GM12891 (cell line): ENCODE results near the gene KMT5C.

Experiments used
- DNase-seq: peaks from one replicate; pipeline ENCODE4 v3.0.0; 2011; ENCODE audit warnings: low spot score; ENCODE audit not compliant: insufficient read length
- FAIRE-seq: peaks from 2 replicates; lab custom pipeline; 2011; peaks lifted over from hg19 to GRCh38; lab: Jason Lieb, UNC
- PAX5 ChIP-seq: IDR thresholded peaks from 2 replicates; pipeline ENCODE4 v1.6.1; 2011; ENCODE audit warnings: low read length, moderate library complexity, mild to moderate bottlenecking; ENCODE audit not compliant: insufficient read depth, severe bottlenecking
- POLR2A ChIP-seq: IDR thresholded peaks from 2 replicates; pipeline ENCODE4 v1.6.1; 2011; ENCODE audit warnings: low read depth, low read length, control low read depth
- POLR2AphosphoS5 ChIP-seq: IDR thresholded peaks from 2 replicates; pipeline ENCODE4 v1.6.1; 2011; ENCODE audit warnings: low read depth, low read length, control low read depth
- POU2F2 ChIP-seq: IDR thresholded peaks from 2 replicates; pipeline ENCODE4 v1.6.1; 2011; ENCODE audit warnings: low read depth, mild to moderate bottlenecking, control low read depth, low read length, moderate library complexity
- SPI1 ChIP-seq: IDR thresholded peaks from 2 replicates; pipeline ENCODE4 v1.6.1; 2011; ENCODE audit warnings: low read depth, low read length, control low read depth
- TAF1 ChIP-seq: IDR thresholded peaks from 2 replicates; pipeline ENCODE4 v1.6.1; 2011; ENCODE audit warnings: low read depth, low read length, control low read depth

Gene KMT5C

DNA sequence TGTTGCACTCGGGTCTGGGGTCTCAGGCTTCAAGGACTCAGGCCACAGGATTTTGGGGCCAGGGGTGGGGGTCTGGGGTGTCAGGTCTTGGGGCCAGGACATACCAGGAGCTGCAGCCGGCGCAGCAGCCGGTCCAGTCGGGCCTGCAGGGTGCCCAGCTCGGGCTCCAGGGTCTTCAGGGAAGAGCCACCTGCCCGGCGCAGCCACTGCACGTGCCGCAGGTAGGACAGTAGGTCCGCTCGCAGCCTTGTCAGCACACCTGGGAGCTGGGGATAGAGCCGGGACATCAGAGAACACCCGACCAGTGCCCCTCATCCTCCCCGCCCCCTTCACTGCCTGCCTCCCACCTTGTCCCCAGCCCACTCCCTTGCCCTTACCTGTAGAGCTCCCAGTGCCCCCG lies 28.4 kb downstream of the KMT5C start:
- DNase-seq (no peak), FAIRE-seq (no peak)
- no peak for TF ChIP-seq PAX5
- TF ChIP-seq TAF1, result no peak
- TF ChIP-seq POLR2A, result no peak
- TF ChIP-seq POU2F2, result no peak
- no peak for TF ChIP-seq SPI1
- TF ChIP-seq POLR2AphosphoS5, result no peak

DNA sequence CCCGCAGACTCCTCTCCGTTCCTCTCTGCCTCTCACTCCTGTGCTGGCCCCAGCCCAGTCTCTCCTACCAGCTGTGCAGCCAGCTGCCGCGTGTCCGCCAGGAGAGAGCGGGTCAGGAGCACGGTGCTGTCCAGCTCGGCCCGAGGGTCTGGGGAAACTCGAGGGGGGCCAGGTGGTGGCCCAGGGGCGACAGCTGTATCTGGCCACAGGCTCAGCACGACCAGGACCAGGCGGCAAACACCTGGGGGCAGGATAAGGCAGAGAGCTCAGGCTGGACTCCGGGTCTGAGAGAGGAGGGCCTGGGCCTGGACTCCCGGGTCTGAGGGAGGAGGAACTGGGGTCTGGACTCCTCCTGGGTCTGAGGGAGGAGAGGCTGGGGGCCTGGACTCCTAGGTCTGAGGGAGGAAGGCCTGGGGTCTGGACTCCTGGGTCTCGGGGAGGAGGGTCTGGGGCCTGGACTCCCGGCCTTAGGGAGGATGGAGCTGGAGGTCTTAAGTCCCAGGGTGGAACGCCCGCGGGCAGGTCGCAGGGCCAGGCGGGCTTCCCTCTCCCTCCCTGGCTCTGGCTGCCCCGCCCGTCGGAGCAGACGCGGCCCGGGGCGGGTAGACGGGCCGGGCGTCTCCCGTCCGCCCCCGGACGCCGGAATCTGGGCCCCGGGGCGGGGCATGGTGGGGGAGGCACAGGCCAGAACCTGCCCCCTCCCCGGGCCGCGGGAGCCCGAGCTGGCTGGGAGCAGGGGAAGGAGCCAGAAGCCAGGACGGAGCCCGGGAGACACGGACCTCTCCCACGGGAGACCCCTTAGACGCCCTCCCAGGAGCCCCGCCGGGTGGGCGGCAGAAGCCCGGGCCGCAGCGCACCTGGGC lies 29.3 kb downstream of the KMT5C start:
- DNase-seq, result no peak

DNA sequence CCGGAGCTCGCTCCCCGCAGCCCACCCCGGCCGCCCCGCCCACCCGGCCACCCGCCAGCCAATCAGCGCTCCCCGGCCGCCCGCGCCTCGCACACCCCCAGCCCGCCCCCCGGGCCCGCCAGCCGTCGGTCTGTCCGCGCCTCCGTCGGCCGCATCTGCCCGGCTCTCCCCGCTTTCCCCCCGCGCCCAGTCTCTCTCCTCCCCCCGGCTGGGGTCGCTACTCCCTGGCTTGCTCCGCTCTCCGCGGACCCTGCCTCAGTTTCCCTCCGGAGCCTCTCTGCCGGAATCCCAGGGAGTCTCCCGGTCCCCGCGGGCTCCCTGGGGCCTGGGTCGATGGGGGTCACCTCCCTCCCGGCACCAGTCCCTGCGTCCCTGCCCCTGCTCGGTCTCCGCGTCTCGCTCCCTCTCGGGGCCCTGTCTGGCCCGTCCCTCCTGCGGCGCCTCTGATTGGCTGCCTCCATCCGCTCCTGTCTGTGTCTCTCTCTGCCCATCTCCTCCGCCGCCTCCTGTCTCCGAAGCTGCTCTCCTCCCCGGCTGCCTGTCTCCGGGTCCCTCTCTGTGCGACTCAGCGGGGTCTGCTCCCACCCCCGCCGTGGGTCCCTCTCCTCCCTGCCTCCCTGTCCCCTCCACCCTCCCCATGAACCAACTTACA lies 30.1 kb downstream of the KMT5C start:
- FAIRE-seq (no peak), DNase-seq (no peak)
- TF ChIP-seq PAX5 (no peak), POLR2A (no peak), POLR2AphosphoS5 (no peak), SPI1 (no peak), TAF1 (no peak), POU2F2 (no peak)

More for the DNA sequence above, 29.3 kb downstream of the KMT5C start:
- TF ChIP-seq SPI1 (no peak), PAX5 (no peak), POLR2A (no peak), POU2F2 (no peak), TAF1 (no peak), POLR2AphosphoS5 (no peak)
- no peak for FAIRE-seq

DNA sequence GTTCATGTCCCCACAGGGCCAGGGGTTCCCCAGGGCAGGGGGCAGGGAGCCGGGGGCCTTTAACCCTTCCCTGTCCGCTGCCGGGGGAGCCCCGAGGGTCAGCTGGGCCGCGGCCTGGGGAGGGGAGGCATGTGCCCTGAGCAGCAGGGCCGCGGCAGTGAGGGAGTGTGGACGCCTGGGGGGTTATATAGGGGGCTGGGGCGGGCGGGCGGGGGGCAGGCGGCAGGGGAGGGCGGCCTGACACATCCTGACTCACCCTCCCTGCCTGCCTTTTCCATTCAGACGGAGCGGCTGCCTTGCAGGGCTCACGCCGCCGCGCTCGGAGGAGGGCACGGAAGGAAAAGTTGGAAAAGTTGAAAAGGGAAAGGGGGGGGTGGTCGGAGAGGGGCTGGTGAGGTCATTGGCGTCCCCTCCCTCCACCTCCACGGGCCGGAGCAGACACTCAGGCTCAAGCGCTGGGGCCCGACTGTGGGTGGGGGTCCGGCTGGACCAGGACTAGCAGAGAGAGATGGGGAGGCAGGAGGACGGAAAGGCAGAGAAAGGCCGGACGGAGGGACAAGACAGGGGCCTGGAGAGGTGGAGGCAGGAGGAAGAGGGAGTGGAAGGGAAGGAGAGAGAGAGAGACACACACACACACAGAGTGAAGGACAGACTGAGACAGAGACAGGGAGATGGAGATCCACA lies 30.8 kb downstream of the KMT5C start, which contains the start of gene IL11:
TSS of gene IL11 (minus strand) at position 159 of the 684 bp plus-strand sequence. CDS start at position 6, 153 bp downstream.
- DNase-seq (no peak), FAIRE-seq (no peak)
- TF ChIP-seq TAF1 (no peak), POLR2A (no peak), POLR2AphosphoS5 (no peak), POU2F2 (no peak), PAX5 (no peak), SPI1 (no peak)

DNA sequence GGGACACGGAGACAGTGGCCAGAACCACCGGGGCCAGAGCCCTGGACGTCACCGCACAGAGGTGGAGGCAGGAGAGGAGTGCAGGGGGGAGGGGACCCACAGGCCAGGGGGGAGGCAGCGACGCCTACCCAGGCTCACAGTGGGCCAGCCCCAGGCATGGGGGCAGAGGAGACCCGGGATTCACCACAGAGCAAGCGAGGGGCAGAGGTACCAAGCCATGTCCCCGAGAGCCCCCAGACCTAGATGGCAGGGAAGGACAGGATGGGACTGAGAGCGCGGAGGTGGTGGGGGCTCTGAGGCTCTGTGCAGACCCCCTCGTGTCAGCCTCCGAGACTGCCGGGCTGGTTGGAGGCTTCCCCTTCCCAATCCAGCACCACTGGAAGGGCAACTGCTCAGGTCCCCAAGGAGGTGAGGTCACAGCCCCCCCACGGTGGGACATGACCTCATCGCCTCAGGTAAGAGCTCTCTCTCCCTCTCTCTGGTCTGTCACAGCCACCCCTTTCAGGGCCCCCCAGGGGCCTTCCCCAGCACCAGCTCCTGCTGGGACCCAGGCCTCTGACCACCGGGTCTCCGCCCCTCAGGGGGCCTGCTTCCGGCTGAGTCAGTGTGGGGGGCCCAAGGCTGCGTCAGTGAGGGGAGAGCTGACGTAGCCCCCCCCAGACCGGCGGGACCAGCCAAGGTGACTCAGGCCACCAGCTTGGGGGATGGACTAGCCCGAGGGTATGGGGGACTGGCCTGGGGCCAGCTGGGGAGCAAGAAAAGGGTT lies 32.8 kb downstream of the KMT5C start:
- FAIRE-seq, result no peak

DNA sequence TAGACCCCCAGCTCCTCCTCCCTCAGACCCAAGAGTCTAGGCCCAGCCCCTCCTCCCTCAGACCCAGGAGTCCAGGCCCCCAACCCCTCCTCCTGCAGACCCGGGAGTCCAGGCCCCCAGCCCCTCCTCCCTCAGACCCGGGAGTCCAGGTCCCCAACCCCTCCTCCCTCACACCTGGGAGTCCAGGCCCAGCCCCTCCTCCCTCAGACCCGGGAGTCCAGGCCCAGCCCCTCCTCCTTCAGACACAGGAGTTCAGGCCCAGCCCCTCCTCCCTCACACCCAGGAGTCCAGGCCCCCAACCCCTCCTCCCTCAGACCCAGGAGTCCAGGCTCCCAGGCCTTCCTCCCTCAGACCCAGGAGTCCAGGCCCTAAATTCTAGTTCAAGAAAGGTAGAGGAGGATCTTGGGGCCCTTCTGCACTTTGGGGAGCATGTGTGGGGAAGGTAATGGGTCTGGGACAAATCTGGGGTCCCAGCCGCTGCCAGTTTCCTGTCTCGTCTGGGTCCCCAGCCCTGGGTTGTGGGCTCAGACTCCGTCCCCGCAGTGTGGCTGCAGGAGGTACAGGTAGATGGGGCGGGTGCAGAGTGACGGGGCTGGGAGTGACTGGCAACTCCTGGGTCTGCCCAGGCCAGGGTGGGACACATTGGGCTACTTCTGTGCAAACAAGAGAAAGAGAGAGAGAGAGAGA lies 33.8 kb downstream of the KMT5C start:
- DNase-seq (no peak), FAIRE-seq (no peak)
- no peak for TF ChIP-seq POLR2A
- TF ChIP-seq SPI1, result no peak
- no peak for TF ChIP-seq TAF1
- TF ChIP-seq PAX5, result no peak
- no peak for TF ChIP-seq POLR2AphosphoS5
- no peak for TF ChIP-seq POU2F2

More for the DNA sequence above, 32.8 kb downstream of the KMT5C start:
- no peak for DNase-seq
- TF ChIP-seq TAF1 (no peak), PAX5 (no peak), SPI1 (no peak), POLR2A (no peak), POLR2AphosphoS5 (no peak)

DNA sequence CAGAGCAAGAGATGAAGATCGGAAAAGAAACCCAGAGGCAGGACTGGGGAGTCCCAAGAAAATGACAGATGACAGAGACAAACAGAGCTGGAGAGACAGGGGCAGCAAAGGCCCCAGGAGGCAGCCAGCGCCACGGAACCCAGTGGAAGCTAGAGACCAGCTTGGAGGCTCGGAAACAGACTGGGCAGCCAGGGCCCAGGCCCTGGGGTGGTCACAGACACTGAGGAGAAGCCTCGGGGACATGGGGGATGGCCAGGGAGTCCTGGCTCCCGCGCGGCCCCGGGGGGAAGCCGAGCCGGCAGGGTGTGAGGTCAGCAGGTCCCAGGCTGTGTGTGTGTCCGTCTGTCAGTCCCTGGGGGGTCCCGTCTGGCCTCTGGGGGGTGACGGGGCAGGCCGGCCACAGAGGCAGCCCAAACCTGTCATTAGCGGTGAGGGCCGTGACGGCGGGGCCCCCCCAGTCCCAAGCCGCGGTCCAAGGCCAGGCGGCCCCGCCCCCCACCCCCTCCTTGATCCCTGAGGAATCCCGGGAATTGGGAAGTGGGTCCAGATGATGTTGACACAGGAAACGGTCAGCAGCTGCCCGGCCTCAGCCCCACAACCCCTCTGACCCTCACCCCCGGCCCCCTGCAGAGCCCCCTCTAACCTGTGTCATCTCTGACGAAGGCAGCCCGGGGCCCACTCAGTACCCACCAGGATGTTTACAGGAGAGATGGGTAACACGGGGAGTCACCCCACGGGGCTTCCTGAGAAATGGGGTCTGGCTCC lies 34.5 kb downstream of the KMT5C start:
- FAIRE-seq (no peak), DNase-seq (no peak)
- TF ChIP-seq TAF1, result no peak
- TF ChIP-seq POU2F2, result no peak
- TF ChIP-seq PAX5, result no peak
- no peak for TF ChIP-seq SPI1
- no peak for TF ChIP-seq POLR2AphosphoS5
- TF ChIP-seq POLR2A, result no peak
